ENCODE results near the gene TMEM181. TPM values are rescaled to one million over a fixed set of nuclear protein-coding genes. Genes with fewer than 3 reads are reported as not detected.
A peak's percentile ranks its signal among the peaks of the same experiment; 100 is the strongest.
"Not testable (repeated sequence)": the region's sequence is repeated elsewhere in the genome, so short reads cannot be mapped to it uniquely, and the experiment has no call there.

Gene TMEM181
- total and polyA plus RNA-seq, 12 donors: 8.8 to 29.1 (median 20.5) TPM

- Histone ChIP-seq H3K4me1 (replicated peaks in 1 of 2) (peaks cover 0 to 6% of the 10 kb centered on the region in 2 donors), H3K27ac (no peak overlapping the region), H3K36me3 (replicated peaks in 1 of 2) (peaks cover 0 to 33% of the 10 kb centered on the region in 2 donors), H3K9me3 (replicated peaks in 1 of 3) (no peaks in the 10 kb centered on the region), H3K27me3 (no peaks in the 10 kb centered on the region), H3K4me3 (no peak overlapping the region)
- intact Hi-C loops (cut with DNase I): no loop called here
- WGBS, 4 donors: 79 to 85% (median 84%) methylated on average over 14 of the region's 14 CpGs
- TF ChIP-seq, protein P1, sequence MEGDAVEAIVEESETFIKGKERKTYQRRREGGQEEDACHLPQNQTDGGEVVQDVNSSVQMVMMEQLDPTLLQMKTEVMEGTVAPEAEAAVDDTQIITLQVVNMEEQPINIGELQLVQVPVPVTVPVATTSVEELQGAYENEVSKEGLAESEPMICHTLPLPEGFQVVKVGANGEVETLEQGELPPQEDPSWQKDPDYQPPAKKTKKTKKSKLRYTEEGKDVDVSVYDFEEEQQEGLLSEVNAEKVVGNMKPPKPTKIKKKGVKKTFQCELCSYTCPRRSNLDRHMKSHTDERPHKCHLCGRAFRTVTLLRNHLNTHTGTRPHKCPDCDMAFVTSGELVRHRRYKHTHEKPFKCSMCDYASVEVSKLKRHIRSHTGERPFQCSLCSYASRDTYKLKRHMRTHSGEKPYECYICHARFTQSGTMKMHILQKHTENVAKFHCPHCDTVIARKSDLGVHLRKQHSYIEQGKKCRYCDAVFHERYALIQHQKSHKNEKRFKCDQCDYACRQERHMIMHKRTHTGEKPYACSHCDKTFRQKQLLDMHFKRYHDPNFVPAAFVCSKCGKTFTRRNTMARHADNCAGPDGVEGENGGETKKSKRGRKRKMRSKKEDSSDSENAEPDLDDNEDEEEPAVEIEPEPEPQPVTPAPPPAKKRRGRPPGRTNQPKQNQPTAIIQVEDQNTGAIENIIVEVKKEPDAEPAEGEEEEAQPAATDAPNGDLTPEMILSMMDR (IDR thresholded peaks at IDR 0.05): no peak
- TF ChIP-seq POLR2A (IDR thresholded peaks at IDR 0.05): no peak
- peak in 1 of 7 donors; percentile 43 for DNase-seq
Measured at GRCh38 chr6:158611541-158612370, 51.9 kb downstream of the TMEM181 start.

DNA sequence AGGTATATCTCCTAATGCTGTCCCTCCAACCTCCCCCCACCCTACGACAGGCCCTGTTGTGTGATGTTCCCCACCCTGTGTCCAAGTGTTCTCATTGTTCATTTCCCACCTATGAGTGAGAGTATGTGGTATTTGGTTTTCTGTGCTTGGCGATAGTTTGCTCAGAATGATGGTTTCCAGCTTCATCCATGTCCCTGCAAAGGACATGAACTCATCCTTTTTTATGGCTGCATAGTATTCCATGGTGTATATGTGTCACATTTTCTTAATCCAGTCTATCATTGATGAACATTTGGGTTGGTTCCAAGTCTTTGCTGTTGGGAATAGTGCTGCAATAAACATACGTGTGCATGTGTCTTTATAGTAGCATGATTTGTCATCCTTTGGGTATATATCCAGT, 54.7 kb downstream of the TMEM181 start:
- H3K27ac ChIP-seq; intact Hi-C loops (cut with DNase I); H3K27me3 ChIP-seq; H3K4me1 ChIP-seq (replicated peaks in 1 of 2); H3K4me3 ChIP-seq; H3K9me3 ChIP-seq (replicated peaks in 1 of 3); DNase-seq: not testable (repeated sequence)
- WGBS, 4 donors: 96 to 100% (median 97%) methylated on average over 3 of the region's 3 CpGs
- H3K36me3 ChIP-seq (replicated peaks in 1 of 2): peaks cover 0 to 13% of the 10 kb centered on the region in 2 donors

GRCh38 chr6:158618289-158618688, 58.4 kb downstream of the TMEM181 start:
- DNase-seq; intact Hi-C loops (cut with DNase I); H3K4me3 ChIP-seq; H3K27ac ChIP-seq; H3K27me3 ChIP-seq; H3K9me3 ChIP-seq (replicated peaks in 1 of 3); H3K4me1 ChIP-seq (replicated peaks in 1 of 2); H3K36me3 ChIP-seq (replicated peaks in 1 of 2): not testable (repeated sequence)
- WGBS, 4 donors: 87 to 93% (median 89%) methylated on average over 3 of the region's 3 CpGs

DNA sequence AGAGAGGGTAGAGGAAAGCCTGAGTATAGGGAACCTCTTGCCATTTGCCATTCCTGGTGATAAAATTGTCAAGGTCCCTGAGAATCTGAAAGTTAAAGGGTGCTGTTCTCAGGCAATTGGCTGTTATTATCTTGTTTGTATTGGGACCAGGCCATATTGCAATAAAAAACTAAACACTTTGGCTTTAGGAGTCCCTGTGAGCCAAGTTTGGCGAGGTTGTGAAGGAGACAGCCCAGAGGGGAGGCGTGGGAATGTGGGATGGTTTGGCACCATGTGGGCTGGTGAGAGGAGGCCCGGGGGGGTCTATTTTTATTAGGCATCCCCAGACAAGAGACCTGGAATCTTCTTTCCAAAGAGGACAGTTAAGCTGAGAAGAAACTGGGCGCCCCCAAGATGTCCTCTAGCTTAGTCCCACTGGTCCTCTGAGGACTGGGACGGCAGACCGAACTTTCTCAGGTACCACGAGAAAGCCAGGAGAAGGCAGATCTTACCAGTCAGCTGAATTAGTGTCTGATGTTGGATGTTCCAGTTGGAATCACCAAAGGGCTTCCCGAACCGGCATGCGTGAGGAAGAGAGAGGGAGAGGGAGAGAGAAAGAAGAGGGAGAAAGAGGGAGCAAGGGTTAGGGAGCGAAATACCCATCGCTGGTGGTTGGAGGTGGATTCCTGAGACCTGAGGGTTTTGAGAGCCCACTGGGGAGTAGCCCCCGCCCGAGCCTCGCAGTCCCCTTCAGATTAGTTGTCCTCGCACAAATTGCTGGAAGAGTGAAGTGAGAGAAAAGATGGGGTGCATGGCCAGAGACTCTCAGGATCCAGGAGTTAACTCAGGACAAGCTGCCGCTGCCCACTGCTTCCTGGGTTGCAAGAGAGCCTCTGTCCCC, 60.3 kb downstream of the TMEM181 start:
- H3K4me3 ChIP-seq: no peak overlapping the region
- peak in 2 of 7 donors; percentile 13 to 46 for DNase-seq
- intact Hi-C loops (cut with DNase I): no loop called here

More for the DNA sequence above, 60.3 kb downstream of the TMEM181 start:
- Histone ChIP-seq H3K36me3 (replicated peaks in 1 of 2) (peaks cover 0 to under 1% of the 10 kb centered on the region in 2 donors), H3K27me3 (no peaks in the 10 kb centered on the region), H3K4me1 (replicated peaks in 1 of 2) (no peaks in the 10 kb centered on the region), H3K9me3 (replicated peaks in 1 of 3) (no peaks in the 10 kb centered on the region), H3K27ac (no peak overlapping the region)
- WGBS, 4 donors: 93 to 95% (median 94%) methylated on average over 17 of the region's 17 CpGs
- TF ChIP-seq, protein P1 (IDR thresholded peaks at IDR 0.05): no peak
- no peak for TF ChIP-seq POLR2A (IDR thresholded peaks at IDR 0.05)

Data from adrenal gland (tissue), 12 donors.